ENCODE results near the gene ALG12.

ALG12 gene

GRCh38 chr22:49880281-49880680 lies 38.0 kb downstream of the ALG12 start:
- Histone ChIP-seq H3K79me2 (ENCODE audit: control insufficient read depth, insufficient read depth, low read length) (peaks cover 8% of the 10 kb centered on the region), H3K27me3 (ENCODE audit: insufficient read depth, low read length, poor library complexity) (no peaks in the 10 kb centered on the region), H3K27ac (ENCODE audit: low read depth, low read length) (no peak overlapping the region), H2BK15ac (replicated peaks; ENCODE audit: low read depth) (no peak overlapping the region), H3K56ac (ENCODE audit: low read length) (peak overlapping the region; percentile 22), H4K8ac (ENCODE audit: low read depth, low read length) (no peak overlapping the region), H3K18ac (ENCODE audit: low read length) (no peak overlapping the region), H3K4me2 (ENCODE audit: low read length) (no peak overlapping the region), H4K5ac (ENCODE audit: low read length) (no peak overlapping the region), H2BK120ac (ENCODE audit: low read depth, low read length) (no peak overlapping the region), H3K4me1 (ENCODE audit: control insufficient read depth, low read depth, low read length) (no peaks in the 10 kb centered on the region), H2BK5ac (ENCODE audit: low read length) (no peak overlapping the region), H3K4ac (ENCODE audit: low read depth, low read length) (no peak overlapping the region), H3K9ac (ENCODE audit: low read length) (no peak overlapping the region), H3K23ac (ENCODE audit: low read length) (no peak overlapping the region), H2AK5ac (ENCODE audit: low read length) (no peak overlapping the region), H3K36me3 (ENCODE audit: control insufficient read depth, insufficient read depth, low read length) (no peaks in the 10 kb centered on the region), H3K79me1 (ENCODE audit: low read length) (peaks cover 11% of the 10 kb centered on the region), H3K4me3 (ENCODE audit: low read length) (no peak overlapping the region)
- peak; percentile 11 for DNase-seq
- WGBS (ENCODE audit: extremely low coverage, insufficient coverage, low lambda C conversion rate) = no CpG with 5 or more reads among the region's 20 CpGs

- Histone ChIP-seq H3K27ac (ENCODE audit: low read depth, low read length) (no peak overlapping the region), H4K8ac (ENCODE audit: low read depth, low read length) (no peak overlapping the region), H3K79me2 (ENCODE audit: control insufficient read depth, insufficient read depth, low read length) (peaks cover 8% of the 10 kb centered on the region), H2BK120ac (ENCODE audit: low read depth, low read length) (no peak overlapping the region), H3K23ac (ENCODE audit: low read length) (no peak overlapping the region), H3K56ac (ENCODE audit: low read length) (no peak overlapping the region), H2BK15ac (replicated peaks; ENCODE audit: low read depth) (no peak overlapping the region), H3K79me1 (ENCODE audit: low read length) (peaks cover 11% of the 10 kb centered on the region), H3K4me1 (ENCODE audit: control insufficient read depth, low read depth, low read length) (no peaks in the 10 kb centered on the region), H4K5ac (ENCODE audit: low read length) (no peak overlapping the region), H3K9ac (ENCODE audit: low read length) (no peak overlapping the region), H3K4me3 (ENCODE audit: low read length) (no peak overlapping the region), H3K27me3 (ENCODE audit: insufficient read depth, low read length, poor library complexity) (no peaks in the 10 kb centered on the region), H2BK5ac (ENCODE audit: low read length) (no peak overlapping the region), H3K4me2 (ENCODE audit: low read length) (no peak overlapping the region), H3K4ac (ENCODE audit: low read depth, low read length) (no peak overlapping the region), H3K18ac (ENCODE audit: low read length) (no peak overlapping the region), H2AK5ac (ENCODE audit: low read length) (no peak overlapping the region), H3K36me3 (ENCODE audit: control insufficient read depth, insufficient read depth, low read length) (no peaks in the 10 kb centered on the region)
- no peak for DNase-seq
- no CpG with 5 or more reads among the region's 9 CpGs for WGBS (ENCODE audit: extremely low coverage, insufficient coverage, low lambda C conversion rate)
Measured at GRCh38 chr22:49879871-49880270, 38.4 kb downstream of the ALG12 start.

- no peak overlapping the region for H3K23ac ChIP-seq (ENCODE audit: low read length)
- no peaks in the 10 kb centered on the region for H3K27me3 ChIP-seq (ENCODE audit: insufficient read depth, low read length, poor library complexity)
- no peak overlapping the region for H3K4me2 ChIP-seq (ENCODE audit: low read length)
- no peak overlapping the region for H3K9ac ChIP-seq (ENCODE audit: low read length)
- no peak overlapping the region for H3K4me3 ChIP-seq (ENCODE audit: low read length)
- H3K79me1 ChIP-seq (ENCODE audit: low read length) = peaks cover 19% of the 10 kb centered on the region
- no peak overlapping the region for H3K56ac ChIP-seq (ENCODE audit: low read length)
- H3K79me2 ChIP-seq (ENCODE audit: control insufficient read depth, insufficient read depth, low read length) = peaks cover 14% of the 10 kb centered on the region
- no peaks in the 10 kb centered on the region for H3K4me1 ChIP-seq (ENCODE audit: control insufficient read depth, low read depth, low read length)
- no peak overlapping the region for H2BK5ac ChIP-seq (ENCODE audit: low read length)
- DNase-seq = no peak
- H3K4ac ChIP-seq (ENCODE audit: low read depth, low read length) = no peak overlapping the region
- no peak overlapping the region for H3K18ac ChIP-seq (ENCODE audit: low read length)
- H3K27ac ChIP-seq (ENCODE audit: low read depth, low read length) = no peak overlapping the region
- no peak overlapping the region for H2AK5ac ChIP-seq (ENCODE audit: low read length)
- no CpG with 5 or more reads among the region's 8 CpGs for WGBS (ENCODE audit: extremely low coverage, insufficient coverage, low lambda C conversion rate)
- H2BK120ac ChIP-seq (ENCODE audit: low read depth, low read length) = no peak overlapping the region
- H2BK15ac ChIP-seq (replicated peaks; ENCODE audit: low read depth) = no peak overlapping the region
- no peak overlapping the region for H4K5ac ChIP-seq (ENCODE audit: low read length)
- H4K8ac ChIP-seq (ENCODE audit: low read depth, low read length) = no peak overlapping the region
- H3K36me3 ChIP-seq (ENCODE audit: control insufficient read depth, insufficient read depth, low read length) = no peaks in the 10 kb centered on the region
Measured at GRCh38 chr22:49878206-49878605, 40.0 kb downstream of the ALG12 start.

GRCh38 chr22:49877642-49878041 lies 40.6 kb downstream of the ALG12 start:
- Histone ChIP-seq H3K9ac (ENCODE audit: low read length) (no peak overlapping the region), H4K5ac (ENCODE audit: low read length) (no peak overlapping the region), H2BK15ac (replicated peaks; ENCODE audit: low read depth) (no peak overlapping the region), H2BK5ac (ENCODE audit: low read length) (no peak overlapping the region), H3K27ac (ENCODE audit: low read depth, low read length) (no peak overlapping the region), H3K4me2 (ENCODE audit: low read length) (no peak overlapping the region), H3K27me3 (ENCODE audit: insufficient read depth, low read length, poor library complexity) (no peaks in the 10 kb centered on the region), H3K4me1 (ENCODE audit: control insufficient read depth, low read depth, low read length) (no peaks in the 10 kb centered on the region), H3K4me3 (ENCODE audit: low read length) (no peak overlapping the region), H2AK5ac (ENCODE audit: low read length) (no peak overlapping the region), H3K79me1 (ENCODE audit: low read length) (peaks cover 21% of the 10 kb centered on the region), H2BK120ac (ENCODE audit: low read depth, low read length) (no peak overlapping the region), H3K23ac (ENCODE audit: low read length) (no peak overlapping the region), H3K79me2 (ENCODE audit: control insufficient read depth, insufficient read depth, low read length) (peaks cover 17% of the 10 kb centered on the region), H3K36me3 (ENCODE audit: control insufficient read depth, insufficient read depth, low read length) (no peaks in the 10 kb centered on the region), H4K8ac (ENCODE audit: low read depth, low read length) (no peak overlapping the region), H3K18ac (ENCODE audit: low read length) (no peak overlapping the region), H3K56ac (ENCODE audit: low read length) (no peak overlapping the region), H3K4ac (ENCODE audit: low read depth, low read length) (no peak overlapping the region)
- no peak for DNase-seq
- WGBS (ENCODE audit: extremely low coverage, insufficient coverage, low lambda C conversion rate) = no CpG with 5 or more reads among the region's 7 CpGs

GRCh38 chr22:49873228-49873940 lies 44.9 kb downstream of the ALG12 start:
- no peak overlapping the region for H3K18ac ChIP-seq (ENCODE audit: low read length)
- H3K79me1 ChIP-seq (ENCODE audit: low read length) = peaks cover 27% of the 10 kb centered on the region
- no peak overlapping the region for H2BK120ac ChIP-seq (ENCODE audit: low read depth, low read length)
- no peaks in the 10 kb centered on the region for H3K4me1 ChIP-seq (ENCODE audit: control insufficient read depth, low read depth, low read length)
- no peak overlapping the region for H3K23ac ChIP-seq (ENCODE audit: low read length)
- H2AK5ac ChIP-seq (ENCODE audit: low read length) = no peak overlapping the region
- H4K8ac ChIP-seq (ENCODE audit: low read depth, low read length) = no peak overlapping the region
- no peaks in the 10 kb centered on the region for H3K27me3 ChIP-seq (ENCODE audit: insufficient read depth, low read length, poor library complexity)
- H2BK15ac ChIP-seq (replicated peaks; ENCODE audit: low read depth) = no peak overlapping the region
- H3K4me3 ChIP-seq (ENCODE audit: low read length) = no peak overlapping the region
- H3K4me2 ChIP-seq (ENCODE audit: low read length) = no peak overlapping the region
- no peak for DNase-seq
- H4K5ac ChIP-seq (ENCODE audit: low read length) = no peak overlapping the region
- WGBS (ENCODE audit: extremely low coverage, insufficient coverage, low lambda C conversion rate) = no CpG with 5 or more reads among the region's 16 CpGs
- peaks cover 30% of the 10 kb centered on the region for H3K79me2 ChIP-seq (ENCODE audit: control insufficient read depth, insufficient read depth, low read length)
- no peak overlapping the region for H2BK5ac ChIP-seq (ENCODE audit: low read length)
- no peak overlapping the region for H3K27ac ChIP-seq (ENCODE audit: low read depth, low read length)
- H3K56ac ChIP-seq (ENCODE audit: low read length) = no peak overlapping the region
- H3K9ac ChIP-seq (ENCODE audit: low read length) = no peak overlapping the region
- H3K36me3 ChIP-seq (ENCODE audit: control insufficient read depth, insufficient read depth, low read length) = no peaks in the 10 kb centered on the region
- H3K4ac ChIP-seq (ENCODE audit: low read depth, low read length) = no peak overlapping the region

- Histone ChIP-seq H3K27ac (ENCODE audit: low read depth, low read length) (no peak overlapping the region), H3K18ac (ENCODE audit: low read length) (no peak overlapping the region), H4K5ac (ENCODE audit: low read length) (no peak overlapping the region), H2AK5ac (ENCODE audit: low read length) (no peak overlapping the region), H3K9ac (ENCODE audit: low read length) (no peak overlapping the region), H3K36me3 (ENCODE audit: control insufficient read depth, insufficient read depth, low read length) (no peaks in the 10 kb centered on the region), H3K4me3 (ENCODE audit: low read length) (no peak overlapping the region), H2BK120ac (ENCODE audit: low read depth, low read length) (no peak overlapping the region), H2BK5ac (ENCODE audit: low read length) (no peak overlapping the region), H3K4me2 (ENCODE audit: low read length) (no peak overlapping the region), H3K56ac (ENCODE audit: low read length) (no peak overlapping the region), H3K23ac (ENCODE audit: low read length) (no peak overlapping the region), H3K79me1 (ENCODE audit: low read length) (peaks cover 30% of the 10 kb centered on the region), H3K27me3 (ENCODE audit: insufficient read depth, low read length, poor library complexity) (no peaks in the 10 kb centered on the region), H3K4ac (ENCODE audit: low read depth, low read length) (no peak overlapping the region), H3K4me1 (ENCODE audit: control insufficient read depth, low read depth, low read length) (no peaks in the 10 kb centered on the region), H4K8ac (ENCODE audit: low read depth, low read length) (no peak overlapping the region), H2BK15ac (replicated peaks; ENCODE audit: low read depth) (no peak overlapping the region), H3K79me2 (ENCODE audit: control insufficient read depth, insufficient read depth, low read length) (peaks cover 36% of the 10 kb centered on the region)
- no peak for DNase-seq
- WGBS (ENCODE audit: extremely low coverage, insufficient coverage, low lambda C conversion rate) = no CpG with 5 or more reads among the region's 7 CpGs
Measured at GRCh38 chr22:49872347-49872746, 45.9 kb downstream of the ALG12 start.
